Measurements from ENCODE around the gene AMFR. TPM values are rescaled to one million over a fixed set of nuclear protein-coding genes. Genes with fewer than 3 reads are reported as not detected.

The AMFR gene
- total and polyA plus RNA-seq, 2 of the 8 experiments (the other 6 are each of a cell fraction or from before 2014, with no cell fraction given), result 18.6 to 21.7 TPM

DNA sequence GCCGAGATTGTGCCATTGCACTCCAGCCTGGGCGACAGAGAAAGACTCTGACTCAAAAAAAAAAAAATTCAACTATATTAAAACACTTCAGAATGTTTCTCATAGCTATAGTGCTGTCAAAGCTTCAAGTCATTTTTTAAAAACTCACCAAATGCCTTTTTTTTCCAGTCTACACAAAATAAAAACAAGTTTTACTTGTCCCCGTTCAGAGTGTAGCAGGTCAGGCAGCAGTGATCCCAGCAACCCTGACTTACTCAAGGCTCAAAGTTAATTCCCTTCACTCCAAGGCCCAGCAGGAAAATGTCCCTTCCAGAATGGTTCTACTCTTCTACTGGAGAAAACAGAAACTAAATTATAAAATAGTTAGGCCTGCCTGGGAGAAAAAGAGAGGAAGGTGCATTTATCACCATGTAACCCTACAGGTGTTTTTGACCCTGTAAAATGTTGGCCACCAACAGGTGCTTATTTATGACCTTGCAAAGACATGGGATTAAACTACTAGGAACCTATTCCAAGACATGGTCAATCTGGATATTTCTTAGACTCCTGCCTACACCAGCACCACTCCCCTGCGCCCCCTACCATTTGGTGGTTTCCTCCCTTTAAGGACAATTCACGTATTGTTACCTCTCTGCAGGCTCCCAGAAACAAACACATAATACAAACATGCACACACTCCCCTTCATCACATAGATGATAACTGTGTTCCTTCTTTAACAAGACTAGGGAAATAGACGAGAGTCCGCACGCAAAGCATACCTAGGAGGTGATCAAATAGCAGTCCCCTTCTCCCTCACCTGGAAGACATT is 5.4 kb downstream of the AMFR start:
- no peak overlapping the region for H3K4me2 ChIP-seq (ENCODE audit: insufficient read depth in 1 of 2, low read depth in 2 of 2, low read length in 2 of 2)
- H2BK20ac ChIP-seq (ENCODE audit: low read length), result no peak overlapping the region
- H3K23ac ChIP-seq (ENCODE audit: insufficient read length), result no peak overlapping the region
- no peak overlapping the region for H3K56ac ChIP-seq (replicated peaks; ENCODE audit: insufficient read length, low read depth, low read length)
- no peak overlapping the region for H2AFZ ChIP-seq (ENCODE audit: low read length)
- peaks cover 0 to 26% of the 10 kb centered on the region in 2 experiments; a peak in 1 of 4 replicates for H3K79me2 ChIP-seq (ENCODE audit: control insufficient read depth in 1 of 2, insufficient read depth in 2 of 2, low read length in 2 of 2)
- peaks cover 0 to 16% (median 8%) of the 10 kb centered on the region in 4 experiments; a peak in 6 of 7 replicates for H3K4me1 ChIP-seq (replicated peaks in 1 of 4; ENCODE audit: control insufficient read depth in 3 of 4, insufficient read depth in 4 of 4, low read length in 3 of 4)
- DNase-seq (ENCODE audit: low read depth in 1 of 2, low spot score in 2 of 2) (no peak), FAIRE-seq (no peak)
- H4K91ac ChIP-seq (replicated peaks; ENCODE audit: insufficient read length, low read length), result no peak overlapping the region
- no peaks in the 10 kb centered on the region for H3K79me1 ChIP-seq (ENCODE audit: low read depth, low read length)
- H3K4ac ChIP-seq (replicated peaks; ENCODE audit: insufficient read length, low read depth, low read length), result no peak overlapping the region
- no peak overlapping the region for H2BK15ac ChIP-seq (ENCODE audit: low read length)
- H2AK5ac ChIP-seq (ENCODE audit: low read depth, low read length), result no peak overlapping the region
- no peak overlapping the region for H3K14ac ChIP-seq (ENCODE audit: insufficient read length)
- H3K23me2 ChIP-seq (ENCODE audit: low read depth, low read length), result peaks cover 6% of the 10 kb centered on the region; the same call in 1 of the 2 replicates
- H3K27me3 ChIP-seq (replicated peaks in 1 of 4; ENCODE audit: control insufficient read depth in 3 of 4, extremely low read depth in 1 of 4, insufficient read depth in 3 of 4, low read length in 3 of 4), result peaks cover 0 to 6% (median 3%) of the 10 kb centered on the region in 4 experiments; a peak in 3 of 7 replicates
- TF ChIP-seq, protein P1, sequence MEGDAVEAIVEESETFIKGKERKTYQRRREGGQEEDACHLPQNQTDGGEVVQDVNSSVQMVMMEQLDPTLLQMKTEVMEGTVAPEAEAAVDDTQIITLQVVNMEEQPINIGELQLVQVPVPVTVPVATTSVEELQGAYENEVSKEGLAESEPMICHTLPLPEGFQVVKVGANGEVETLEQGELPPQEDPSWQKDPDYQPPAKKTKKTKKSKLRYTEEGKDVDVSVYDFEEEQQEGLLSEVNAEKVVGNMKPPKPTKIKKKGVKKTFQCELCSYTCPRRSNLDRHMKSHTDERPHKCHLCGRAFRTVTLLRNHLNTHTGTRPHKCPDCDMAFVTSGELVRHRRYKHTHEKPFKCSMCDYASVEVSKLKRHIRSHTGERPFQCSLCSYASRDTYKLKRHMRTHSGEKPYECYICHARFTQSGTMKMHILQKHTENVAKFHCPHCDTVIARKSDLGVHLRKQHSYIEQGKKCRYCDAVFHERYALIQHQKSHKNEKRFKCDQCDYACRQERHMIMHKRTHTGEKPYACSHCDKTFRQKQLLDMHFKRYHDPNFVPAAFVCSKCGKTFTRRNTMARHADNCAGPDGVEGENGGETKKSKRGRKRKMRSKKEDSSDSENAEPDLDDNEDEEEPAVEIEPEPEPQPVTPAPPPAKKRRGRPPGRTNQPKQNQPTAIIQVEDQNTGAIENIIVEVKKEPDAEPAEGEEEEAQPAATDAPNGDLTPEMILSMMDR (IDR thresholded peaks at IDR 0.05; ENCODE audit: control extremely low read depth in 1 of 3, insufficient read depth in 1 of 3, low read depth in 1 of 3, low read length in 3 of 3), result peak in 1 of 3 experiments; percentile 15; a peak in 1 of 4 replicates
- TF ChIP-seq RBBP5 (IDR thresholded peaks at IDR 0.05; ENCODE audit: borderline replicate concordance, low read depth, low read length) (no peak), FOSL1 (IDR thresholded peaks at IDR 0.05; ENCODE audit: insufficient read depth, low read depth, low read length) (no peak), HDAC2 (IDR thresholded peaks at IDR 0.05; ENCODE audit: borderline replicate concordance in 1 of 2, low read depth in 2 of 2, low read length in 2 of 2) (no peak)
- H4K20me1 ChIP-seq (replicated peaks in 1 of 2; ENCODE audit: control insufficient read depth in 1 of 2, insufficient read depth in 2 of 2, low read length in 2 of 2), result peaks cover 2 to 4% of the 10 kb centered on the region in 2 experiments
- no peak overlapping the region for H4K5ac ChIP-seq (ENCODE audit: insufficient read length, low read depth, low read length)
- H2BK12ac ChIP-seq (ENCODE audit: low read depth, low read length), result no peak overlapping the region
- no peaks in the 10 kb centered on the region for H3K9me3 ChIP-seq (ENCODE audit: insufficient read depth in 2 of 2, low read depth in 1 of 2, low read length in 1 of 2)
- no peak overlapping the region for H3K9ac ChIP-seq (replicated peaks in 1 of 4; ENCODE audit: extremely low read depth in 1 of 4, low read depth in 3 of 4, low read length in 3 of 4)
- WGBS, 2 experiments (ENCODE audit: extremely low coverage in 1 of 2, insufficient coverage in 1 of 2, insufficient read length in 1 of 2, insufficient replicate concordance in 2 of 2, low coverage in 1 of 2, low lambda C conversion rate in 2 of 2, missing lambda C conversion rate in 1 of 2), result 81% methylated on average over 8 of the region's 8 CpGs; no CpG with 5 or more reads in 1 of the 2 experiments
- H2BK120ac ChIP-seq (replicated peaks; ENCODE audit: low read depth, low read length), result no peak overlapping the region
- H3K36me3 ChIP-seq (ENCODE audit: control insufficient read depth in 2 of 4, insufficient read depth in 4 of 4, low read length in 3 of 4), result no peaks in the 10 kb centered on the region
- POLR2A ChIA-PET (ENCODE audit: partially characterized antibody), result no interaction called here
- no peak overlapping the region for H4K8ac ChIP-seq (ENCODE audit: extremely low read depth, insufficient read depth, low read length)
- CTCF ChIA-PET (ENCODE audit: partially characterized antibody), result interaction anchor here (0.6 kb wide), 1 partner anchor 383 kb away, joined by 3 read pairs; no protein-coding TSS in a partner anchor
- H3K27ac ChIP-seq (ENCODE audit: low read depth, low read length), result no peak overlapping the region
- no peak overlapping the region for H3K18ac ChIP-seq (ENCODE audit: extremely low read depth, low read length)
- H3K4me3 ChIP-seq (ENCODE audit: extremely low read depth in 1 of 4, insufficient read depth in 2 of 4, low read depth in 3 of 4, low read length in 4 of 4), result no peak overlapping the region
- H2BK5ac ChIP-seq (ENCODE audit: low read depth, low read length), result no peak overlapping the region
